ENCODE results near the gene OSM. TPM values are rescaled to one million over a fixed set of nuclear protein-coding genes. Genes with fewer than 3 reads are reported as not detected.
A peak's percentile ranks its signal among the peaks of the same experiment; 100 is the strongest.

Gene OSM
- total RNA-seq, 1 experiment from 2014 or later: not detected

DNA sequence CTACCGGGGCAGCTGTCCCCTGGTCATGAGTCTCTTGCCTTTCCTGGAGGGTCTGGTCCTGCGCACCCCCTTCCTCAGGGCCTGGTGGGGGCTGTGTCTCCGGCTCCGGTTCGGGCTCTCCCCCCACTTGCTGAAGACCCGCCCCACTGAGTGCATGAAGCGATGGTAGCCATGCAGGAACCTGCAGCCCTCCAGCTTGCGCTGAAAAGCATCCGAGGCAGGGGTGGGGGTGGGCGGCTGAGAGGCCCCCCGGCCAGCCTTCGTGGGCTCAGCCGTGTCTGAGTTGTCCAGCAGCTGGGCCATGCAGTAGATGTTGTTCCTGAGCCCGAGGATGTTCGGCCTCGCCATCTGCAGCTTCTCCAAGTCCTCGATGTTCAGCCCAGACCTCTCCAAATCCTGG is 2.8 kb downstream of the OSM start:
- H2AFZ ChIP-seq (ENCODE audit: low read depth, low read length, poor library complexity, severe bottlenecking): no peak overlapping the region
- no peak for ATAC-seq
- H3K9me2 ChIP-seq (ENCODE audit: insufficient read depth): no peaks in the 10 kb centered on the region
- DNase-seq (ENCODE audit: low read depth, low spot score): no peak
- no TSS peak for BruUV-seq (replicated peaks)
- no peaks in the 10 kb centered on the region for H4K20me1 ChIP-seq (ENCODE audit: insufficient read depth)
- no peaks in the 10 kb centered on the region for H3K9me3 ChIP-seq (ENCODE audit: control insufficient read depth in 1 of 2, insufficient read depth in 1 of 2, low read depth in 1 of 2, low read length in 2 of 2)
- no peaks in the 10 kb centered on the region for H3K27me3 ChIP-seq (ENCODE audit: insufficient read depth, low read length)
- no peak overlapping the region for H3K4me3 ChIP-seq (replicated peaks in 1 of 2; ENCODE audit: low read depth in 1 of 2, low read length in 2 of 2)
- H3K27ac ChIP-seq (ENCODE audit: low read depth, low read length): no peak overlapping the region
- no peaks in the 10 kb centered on the region for H3K79me2 ChIP-seq (ENCODE audit: insufficient read depth, low read length)
- H3K4me2 ChIP-seq (ENCODE audit: low read length): no peak overlapping the region
- POLR2A ChIA-PET: no interaction called here
- no peaks in the 10 kb centered on the region for H3K36me3 ChIP-seq (ENCODE audit: control insufficient read depth in 1 of 2, insufficient read depth in 2 of 2, low read length in 2 of 2)
- TF ChIP-seq ZFX (IDR thresholded peaks at IDR 0.05): no peak
- TF ChIP-seq, protein P1, sequence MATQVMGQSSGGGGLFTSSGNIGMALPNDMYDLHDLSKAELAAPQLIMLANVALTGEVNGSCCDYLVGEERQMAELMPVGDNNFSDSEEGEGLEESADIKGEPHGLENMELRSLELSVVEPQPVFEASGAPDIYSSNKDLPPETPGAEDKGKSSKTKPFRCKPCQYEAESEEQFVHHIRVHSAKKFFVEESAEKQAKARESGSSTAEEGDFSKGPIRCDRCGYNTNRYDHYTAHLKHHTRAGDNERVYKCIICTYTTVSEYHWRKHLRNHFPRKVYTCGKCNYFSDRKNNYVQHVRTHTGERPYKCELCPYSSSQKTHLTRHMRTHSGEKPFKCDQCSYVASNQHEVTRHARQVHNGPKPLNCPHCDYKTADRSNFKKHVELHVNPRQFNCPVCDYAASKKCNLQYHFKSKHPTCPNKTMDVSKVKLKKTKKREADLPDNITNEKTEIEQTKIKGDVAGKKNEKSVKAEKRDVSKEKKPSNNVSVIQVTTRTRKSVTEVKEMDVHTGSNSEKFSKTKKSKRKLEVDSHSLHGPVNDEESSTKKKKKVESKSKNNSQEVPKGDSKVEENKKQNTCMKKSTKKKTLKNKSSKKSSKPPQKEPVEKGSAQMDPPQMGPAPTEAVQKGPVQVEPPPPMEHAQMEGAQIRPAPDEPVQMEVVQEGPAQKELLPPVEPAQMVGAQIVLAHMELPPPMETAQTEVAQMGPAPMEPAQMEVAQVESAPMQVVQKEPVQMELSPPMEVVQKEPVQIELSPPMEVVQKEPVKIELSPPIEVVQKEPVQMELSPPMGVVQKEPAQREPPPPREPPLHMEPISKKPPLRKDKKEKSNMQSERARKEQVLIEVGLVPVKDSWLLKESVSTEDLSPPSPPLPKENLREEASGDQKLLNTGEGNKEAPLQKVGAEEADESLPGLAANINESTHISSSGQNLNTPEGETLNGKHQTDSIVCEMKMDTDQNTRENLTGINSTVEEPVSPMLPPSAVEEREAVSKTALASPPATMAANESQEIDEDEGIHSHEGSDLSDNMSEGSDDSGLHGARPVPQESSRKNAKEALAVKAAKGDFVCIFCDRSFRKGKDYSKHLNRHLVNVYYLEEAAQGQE (IDR thresholded peaks at IDR 0.05; ENCODE audit: low read depth): no peak
- H3K9ac ChIP-seq (ENCODE audit: low read length): no peak overlapping the region
- intact Hi-C loops (cut with micrococcal nuclease): loop anchor here (1.0 kb wide), 1 partner anchor 23 kb away; no protein-coding TSS in a partner anchor
- H3K4me1 ChIP-seq (ENCODE audit: control insufficient read depth in 1 of 2, insufficient read depth in 2 of 2, low read length in 2 of 2): peaks cover 0 to 15% of the 10 kb centered on the region in 2 experiments; a peak in 3 of 4 replicates
- CTCF ChIA-PET: interaction anchor here (1.0 to 1.6 kb wide), 4 partner anchors 14 to 123 kb away, joined by 3 to 12 read pairs (median 6); partner anchors contain the start of genes RNF215 and TBC1D10A
- RAD21 ChIA-PET (ENCODE audit: low non-redundant PET in 1 of 2, low total read pairs in 2 of 2, uncharacterized antibody in 2 of 2, unreplicated experiment in 2 of 2): no interaction called here

DNA sequence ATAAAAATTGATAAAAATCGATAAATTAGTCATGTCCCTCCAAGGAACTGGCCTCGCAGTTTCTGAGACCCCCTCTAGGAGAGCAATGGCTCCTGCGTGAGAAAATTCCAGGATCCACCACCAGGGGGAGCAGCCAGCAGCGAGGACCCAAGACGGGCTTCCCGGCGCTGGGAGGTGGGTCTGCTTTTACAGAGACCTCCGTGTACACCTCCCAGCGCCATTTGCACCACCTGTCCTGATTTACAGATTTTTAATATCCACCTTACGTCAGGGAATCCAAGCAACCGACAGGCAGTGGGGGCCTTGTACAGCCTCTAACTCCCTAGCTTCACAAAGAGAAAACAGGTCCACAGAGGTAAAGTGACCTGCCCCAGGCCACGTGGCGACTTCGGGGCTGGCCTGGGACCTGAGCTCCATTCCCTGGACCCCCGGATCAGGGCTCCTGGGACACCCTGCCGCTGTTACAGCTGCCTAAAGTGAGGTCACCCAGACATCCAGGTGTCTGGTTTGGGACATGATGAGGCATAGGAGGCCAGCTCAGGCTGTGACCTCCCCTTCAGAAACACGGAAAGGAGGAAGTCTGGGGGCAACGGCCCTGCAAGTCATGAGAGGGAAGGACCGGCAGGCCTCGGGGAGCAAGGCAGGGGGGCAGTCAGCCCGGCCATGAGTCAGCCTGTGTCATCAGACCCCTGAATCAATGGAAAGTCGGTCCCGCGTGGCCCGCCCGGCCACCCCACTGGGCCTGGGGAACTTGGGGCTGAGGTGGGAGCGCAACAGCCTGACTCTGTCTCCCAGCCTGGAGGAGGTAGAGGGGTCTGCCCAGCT is 3.5 kb downstream of the OSM start:
- Histone ChIP-seq H3K9me2 (ENCODE audit: insufficient read depth) (no peaks in the 10 kb centered on the region), H3K9ac (ENCODE audit: low read length) (peak overlapping the region; percentile 57), H2AFZ (ENCODE audit: low read depth, low read length, poor library complexity, severe bottlenecking) (peak overlapping the region; percentile 98), H3K4me2 (ENCODE audit: low read length) (peak overlapping the region; percentile 75), H3K36me3 (ENCODE audit: control insufficient read depth in 1 of 2, insufficient read depth in 2 of 2, low read length in 2 of 2) (no peaks in the 10 kb centered on the region), H3K27ac (ENCODE audit: low read depth, low read length) (no peak overlapping the region), H3K4me1 (ENCODE audit: control insufficient read depth in 1 of 2, insufficient read depth in 2 of 2, low read length in 2 of 2) (peaks cover 6 to 23% of the 10 kb centered on the region in 2 experiments), H3K4me3 (replicated peaks in 1 of 2; ENCODE audit: low read depth in 1 of 2, low read length in 2 of 2) (peak overlapping the region in 1 of 2 experiments; percentile 45; a peak in 2 of 4 replicates), H3K27me3 (ENCODE audit: insufficient read depth, low read length) (no peaks in the 10 kb centered on the region), H3K79me2 (ENCODE audit: insufficient read depth, low read length) (no peaks in the 10 kb centered on the region), H3K9me3 (ENCODE audit: control insufficient read depth in 1 of 2, insufficient read depth in 1 of 2, low read depth in 1 of 2, low read length in 2 of 2) (no peaks in the 10 kb centered on the region), H4K20me1 (ENCODE audit: insufficient read depth) (no peaks in the 10 kb centered on the region)
- peak; percentile 64 for ATAC-seq
- no TSS peak for BruUV-seq (replicated peaks)
- intact Hi-C loops (cut with micrococcal nuclease): loop anchor here (1.0 kb wide), 1 partner anchor 24 kb away; no protein-coding TSS in a partner anchor
- ChIA-PET RAD21 (ENCODE audit: low non-redundant PET in 1 of 2, low total read pairs in 2 of 2, uncharacterized antibody in 2 of 2, unreplicated experiment in 2 of 2) (interaction anchor here in 1 of 2 experiments (0.9 kb wide), 1 partner anchor 25 kb away, joined by 3 read pairs; no protein-coding TSS in a partner anchor), POLR2A (interaction anchor here (1.0 kb wide), 1 partner anchor 10 kb away, joined by 3 read pairs; no protein-coding TSS in a partner anchor), CTCF (interaction anchor here (0.9 to 1.6 kb wide), 7 partner anchors 14 to 124 kb away, joined by 3 to 12 read pairs (median 4); partner anchors contain the start of genes RNF215 and TBC1D10A)
- DNase-seq (ENCODE audit: low read depth, low spot score): no peak
- TF ChIP-seq, protein P2, sequence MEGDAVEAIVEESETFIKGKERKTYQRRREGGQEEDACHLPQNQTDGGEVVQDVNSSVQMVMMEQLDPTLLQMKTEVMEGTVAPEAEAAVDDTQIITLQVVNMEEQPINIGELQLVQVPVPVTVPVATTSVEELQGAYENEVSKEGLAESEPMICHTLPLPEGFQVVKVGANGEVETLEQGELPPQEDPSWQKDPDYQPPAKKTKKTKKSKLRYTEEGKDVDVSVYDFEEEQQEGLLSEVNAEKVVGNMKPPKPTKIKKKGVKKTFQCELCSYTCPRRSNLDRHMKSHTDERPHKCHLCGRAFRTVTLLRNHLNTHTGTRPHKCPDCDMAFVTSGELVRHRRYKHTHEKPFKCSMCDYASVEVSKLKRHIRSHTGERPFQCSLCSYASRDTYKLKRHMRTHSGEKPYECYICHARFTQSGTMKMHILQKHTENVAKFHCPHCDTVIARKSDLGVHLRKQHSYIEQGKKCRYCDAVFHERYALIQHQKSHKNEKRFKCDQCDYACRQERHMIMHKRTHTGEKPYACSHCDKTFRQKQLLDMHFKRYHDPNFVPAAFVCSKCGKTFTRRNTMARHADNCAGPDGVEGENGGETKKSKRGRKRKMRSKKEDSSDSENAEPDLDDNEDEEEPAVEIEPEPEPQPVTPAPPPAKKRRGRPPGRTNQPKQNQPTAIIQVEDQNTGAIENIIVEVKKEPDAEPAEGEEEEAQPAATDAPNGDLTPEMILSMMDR (IDR thresholded peaks at IDR 0.05 in 2 of 3, conservative IDR thresholded peaks at IDR 0.05 in 1 of 3; ENCODE audit: borderline replicate concordance in 1 of 3, insufficient read depth in 1 of 3, low read depth in 2 of 3, low read length in 2 of 3): peak in 2 of 3 experiments; percentile 91 to 96; a peak in 4 of 6 replicates
- TF ChIP-seq ELF1 (IDR thresholded peaks at IDR 0.05; ENCODE audit: borderline replicate concordance, low read depth): no peak

All from HCT116 (cell line).